OCI-LY3 (cell line): ENCODE measurements around the gene TXN.

Experiments used
- H2AFZ ChIP-seq: fragments of 200-600, 300-600 bp; shearing (Covaris generic); 2 replicates; pipeline ENCODE4 v1.6.0; 2014; ENCODE audit warnings: antibody characterized with exemption, low read depth, low read length
- H3K27ac ChIP-seq: fragments of 200-600, 300-600 bp; sonication (generic); 2 replicates; pipeline ENCODE4 v1.5.1; 2014; ENCODE audit warnings: mild to moderate bottlenecking, low read length, moderate library complexity, mixed read lengths
- H3K27me3 ChIP-seq: fragments of 200-600, 300-600 bp; sonication (generic); 2 replicates; pipeline ENCODE4 v1.6.1; 2014; ENCODE audit warnings: low read depth, low read length, mixed read lengths
- H3K36me3 ChIP-seq: fragments of 200-600, 300-600 bp; sonication (generic); replicated peaks from 2 replicates; pipeline ENCODE3; 2014; ENCODE audit warnings: low read depth, low read length, mixed read lengths
- H3K4me1 ChIP-seq: fragments of 300-600, 200-600 bp; sonication (generic); 2 replicates; pipeline ENCODE4 v1.6.1; 2014; ENCODE audit warnings: low read length, mixed read lengths
- H3K4me2 ChIP-seq: fragments of 200-600, 300-600 bp; sonication (generic); 2 replicates; pipeline ENCODE4 v1.6.1; 2014; ENCODE audit warnings: low read length, mixed read lengths
- H3K4me3 ChIP-seq: fragments of 300-600, 200-600 bp; sonication (generic); 2 replicates; pipeline ENCODE4 v1.5.1; 2014; ENCODE audit warnings: antibody characterized with exemption, mild to moderate bottlenecking, low read length, moderate library complexity
- H3K79me2 ChIP-seq: fragments of 300-600, 200-600 bp; shearing (Covaris generic); 2 replicates; pipeline ENCODE4 v1.6.1; 2014; ENCODE audit warnings: mild to moderate bottlenecking, low read length, mixed read lengths
- H3K9ac ChIP-seq: fragments of 300-600, 200-600 bp; shearing (Covaris generic); 2 replicates; pipeline ENCODE4 v1.6.0; 2014; ENCODE audit warnings: mild to moderate bottlenecking, low read length, moderate library complexity
- H3K9me3 ChIP-seq: fragments of 200-600, 300-600 bp; shearing (Covaris generic); 2 replicates; pipeline ENCODE4 v1.6.1; 2014; ENCODE audit warnings: low read length, mixed read lengths; ENCODE audit not compliant: insufficient read depth
- H4K20me1 ChIP-seq: fragments of 200-600, 300-600 bp; sonication (generic); 2 replicates; pipeline ENCODE4 v1.6.1; 2016; ENCODE audit warnings: low read length, mixed read lengths; ENCODE audit not compliant: insufficient read depth
- CTCF ChIP-seq: fragments of 200-600, 300-600 bp; sonication (generic); IDR thresholded peaks from 2 replicates; pipeline ENCODE4 v1.5.1; 2014; ENCODE audit warnings: antibody characterized with exemption, low read length, low read depth
- EZH2phosphoT487 ChIP-seq: fragments of 200-600 bp; shearing (Covaris generic); IDR thresholded peaks from 2 replicates; pipeline ENCODE4 v1.6.1; 2018; ENCODE audit warnings: antibody characterized with exemption, mixed run types, low read depth

The TXN gene

GRCh38 chr9:110214090-110214489, 42.2 kb downstream of the TXN start:
- Histone ChIP-seq H3K9me3 (no peaks in the 10 kb centered on the region), H3K4me2 (no peak overlapping the region), H3K9ac (no peak overlapping the region), H3K27me3 (peaks cover 11% of the 10 kb centered on the region), H3K4me1 (peaks cover 2% of the 10 kb centered on the region; the same call in 1 of the 2 replicates), H3K79me2 (no peaks in the 10 kb centered on the region), H3K27ac (no peak overlapping the region), H3K4me3 (no peak overlapping the region), H3K36me3 (no peaks in the 10 kb centered on the region), H4K20me1 (no peaks in the 10 kb centered on the region), H2AFZ (no peak overlapping the region)
- TF ChIP-seq EZH2phosphoT487 (no peak), CTCF (no peak)

- Histone ChIP-seq H4K20me1 (no peaks in the 10 kb centered on the region), H3K27me3 (peaks cover 11% of the 10 kb centered on the region), H3K9ac (no peak overlapping the region), H3K27ac (no peak overlapping the region), H3K79me2 (no peaks in the 10 kb centered on the region), H3K36me3 (no peaks in the 10 kb centered on the region), H3K9me3 (no peaks in the 10 kb centered on the region), H3K4me1 (peaks cover 2% of the 10 kb centered on the region; the same call in 1 of the 2 replicates), H3K4me3 (no peak overlapping the region), H2AFZ (no peak overlapping the region), H3K4me2 (no peak overlapping the region)
- no peak for TF ChIP-seq CTCF
- TF ChIP-seq EZH2phosphoT487, result no peak
Observed at GRCh38 chr9:110213413-110214044, 42.8 kb downstream of the TXN start.

GRCh38 chr9:110208031-110208430, 48.3 kb downstream of the TXN start, which contains the start of gene C9orf152:
C9orf152 (minus strand) TSS chr9:110208159; CDS start chr9:110207579, 580 bp downstream.
- H3K36me3 ChIP-seq, result no peaks in the 10 kb centered on the region
- no peak within 1 kb of the TSS for H3K9ac ChIP-seq
- no peak within 1 kb of the TSS for H2AFZ ChIP-seq
- peaks cover 21% of the 10 kb centered on the region for H3K27me3 ChIP-seq
- H3K4me3 ChIP-seq, result no peak within 1 kb of the TSS
- no peaks in the 10 kb centered on the region for H4K20me1 ChIP-seq
- H3K4me2 ChIP-seq, result no peak within 1 kb of the TSS
- H3K9me3 ChIP-seq, result no peaks in the 10 kb centered on the region
- H3K4me1 ChIP-seq, result no peaks in the 10 kb centered on the region
- TF ChIP-seq CTCF, result no peak
- no peak for TF ChIP-seq EZH2phosphoT487
- no peak within 1 kb of the TSS for H3K27ac ChIP-seq
- H3K79me2 ChIP-seq, result no peaks in the 10 kb centered on the region

- no peaks in the 10 kb centered on the region for H3K4me1 ChIP-seq
- no peak overlapping the region for H3K27ac ChIP-seq
- no peaks in the 10 kb centered on the region for H3K79me2 ChIP-seq
- no peaks in the 10 kb centered on the region for H3K9me3 ChIP-seq
- H3K4me3 ChIP-seq, result no peak overlapping the region
- no peaks in the 10 kb centered on the region for H4K20me1 ChIP-seq
- TF ChIP-seq EZH2phosphoT487, result no peak
- TF ChIP-seq CTCF, result no peak
- no peak overlapping the region for H2AFZ ChIP-seq
- H3K36me3 ChIP-seq, result no peaks in the 10 kb centered on the region
- H3K4me2 ChIP-seq, result no peak overlapping the region
- H3K27me3 ChIP-seq, result peaks cover 21% of the 10 kb centered on the region
- no peak overlapping the region for H3K9ac ChIP-seq
Observed at GRCh38 chr9:110207071-110207641, 49.2 kb downstream of the TXN start.
